Left ventricle myocardium inferior (tissue), 1 donor: ENCODE measurements around the gene KIF16B. TPM values are rescaled to one million over a fixed set of nuclear protein-coding genes. Genes with fewer than 3 reads are reported as not detected.

Experiments used
- DNase-seq: peaks from one replicate; pipeline ENCODE4 v3.0.0-alpha.2; 2020
- H3K27ac ChIP-seq: fragments of 200-600 bp; replicated peaks from 2 replicates; pipeline ENCODE4 v1.8.0; 2021
- H3K27me3 ChIP-seq: fragments of 200-600 bp; 2 replicates; pipeline ENCODE4 v1.8.0; 2021; ENCODE audit warnings: low read depth
- H3K36me3 ChIP-seq: fragments of 200-600 bp; 2 replicates; pipeline ENCODE4 v1.8.0; 2021
- H3K4me1 ChIP-seq: fragments of 200-600 bp; 2 replicates; pipeline ENCODE4 v1.8.0; 2021
- H3K4me3 ChIP-seq: fragments of 200-600 bp; 2 replicates; pipeline ENCODE4 v1.8.0; 2021; ENCODE audit warnings: mild to moderate bottlenecking, moderate library complexity
- H3K9me3 ChIP-seq: fragments of 200-600 bp; replicated peaks from 2 replicates; pipeline ENCODE4 v1.8.0; 2021
- intact Hi-C: fragments of 100-400 bp; cut with micrococcal nuclease; formaldehyde crosslinking; loops from one replicate; pipeline ENCODE4 v1.11.0; 2022
- total RNA-seq: library from RNA; stranded (reverse); fragmentation: NEBNext Ultra II Directional; extraction: Animal tissue kit (Norgen Biotek cat#: 25700); gene quantifications from one replicate; pipeline ENCODE4 v1.2.1, GENCODE V29; 2021
- TF ChIP-seq, protein P1 (sequence below): fragments of 200-600 bp; IDR thresholded peaks from 2 replicates; pipeline ENCODE4 v1.8.0; 2021; ENCODE audit warnings: antibody characterized with exemption, mild to moderate bottlenecking, borderline replicate concordance
- donor health status: DM: no; HTN: yes; CAD: no; lungs with severe emphysema.

The KIF16B gene
- total RNA-seq, 1 donor from 2014 or later = 16.4 TPM

DNA sequence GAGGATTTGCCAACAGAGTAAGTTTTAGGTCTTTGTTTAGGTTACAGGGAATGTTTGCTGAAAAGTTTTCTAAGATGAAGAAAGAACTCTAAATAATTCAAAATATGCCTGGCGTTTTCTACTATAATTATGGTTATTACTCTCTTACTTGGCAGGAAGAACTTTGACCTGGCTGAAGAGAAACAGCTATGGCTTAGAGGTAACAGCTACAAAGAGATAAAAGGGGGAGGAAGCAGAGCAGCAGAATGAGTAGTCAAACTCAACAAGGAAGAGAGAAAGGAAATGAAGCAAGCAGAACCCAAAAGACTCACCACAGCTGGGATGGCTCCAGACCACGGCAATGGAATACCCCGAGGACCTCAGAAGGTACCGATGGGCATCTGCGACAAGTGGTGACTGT, 95.6 kb downstream of the KIF16B start:
- no peak for DNase-seq
- peaks cover 4% of the 10 kb centered on the region for H3K36me3 ChIP-seq
- H3K4me1 ChIP-seq = peaks cover 4% of the 10 kb centered on the region
- no peak overlapping the region for H3K27ac ChIP-seq
- H3K9me3 ChIP-seq = no peaks in the 10 kb centered on the region
- no peak overlapping the region for H3K4me3 ChIP-seq
- intact Hi-C loops = no loop called here
- H3K27me3 ChIP-seq = no peaks in the 10 kb centered on the region
- TF ChIP-seq, protein P1, sequence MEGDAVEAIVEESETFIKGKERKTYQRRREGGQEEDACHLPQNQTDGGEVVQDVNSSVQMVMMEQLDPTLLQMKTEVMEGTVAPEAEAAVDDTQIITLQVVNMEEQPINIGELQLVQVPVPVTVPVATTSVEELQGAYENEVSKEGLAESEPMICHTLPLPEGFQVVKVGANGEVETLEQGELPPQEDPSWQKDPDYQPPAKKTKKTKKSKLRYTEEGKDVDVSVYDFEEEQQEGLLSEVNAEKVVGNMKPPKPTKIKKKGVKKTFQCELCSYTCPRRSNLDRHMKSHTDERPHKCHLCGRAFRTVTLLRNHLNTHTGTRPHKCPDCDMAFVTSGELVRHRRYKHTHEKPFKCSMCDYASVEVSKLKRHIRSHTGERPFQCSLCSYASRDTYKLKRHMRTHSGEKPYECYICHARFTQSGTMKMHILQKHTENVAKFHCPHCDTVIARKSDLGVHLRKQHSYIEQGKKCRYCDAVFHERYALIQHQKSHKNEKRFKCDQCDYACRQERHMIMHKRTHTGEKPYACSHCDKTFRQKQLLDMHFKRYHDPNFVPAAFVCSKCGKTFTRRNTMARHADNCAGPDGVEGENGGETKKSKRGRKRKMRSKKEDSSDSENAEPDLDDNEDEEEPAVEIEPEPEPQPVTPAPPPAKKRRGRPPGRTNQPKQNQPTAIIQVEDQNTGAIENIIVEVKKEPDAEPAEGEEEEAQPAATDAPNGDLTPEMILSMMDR = no peak

DNA sequence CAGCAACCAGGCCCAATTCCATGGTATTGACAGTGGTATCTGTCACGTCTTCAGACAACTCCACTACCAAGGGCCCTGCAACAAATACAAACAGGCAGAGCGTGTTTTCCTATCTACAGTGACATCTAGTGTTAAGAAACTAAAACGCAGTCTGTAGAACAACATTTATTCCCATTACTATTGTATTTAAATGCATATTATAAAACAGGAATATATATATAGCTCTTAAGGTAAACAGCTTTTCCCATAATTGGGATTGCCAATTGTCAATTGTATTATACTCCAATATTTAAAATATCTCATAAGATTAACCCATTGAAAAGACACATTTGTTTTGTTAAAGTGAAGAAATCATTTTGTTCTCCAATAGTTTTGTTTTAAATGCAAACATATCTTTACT, 97.2 kb downstream of the KIF16B start:
- intact Hi-C loops = no loop called here
- no peak overlapping the region for H3K27ac ChIP-seq

DNA sequence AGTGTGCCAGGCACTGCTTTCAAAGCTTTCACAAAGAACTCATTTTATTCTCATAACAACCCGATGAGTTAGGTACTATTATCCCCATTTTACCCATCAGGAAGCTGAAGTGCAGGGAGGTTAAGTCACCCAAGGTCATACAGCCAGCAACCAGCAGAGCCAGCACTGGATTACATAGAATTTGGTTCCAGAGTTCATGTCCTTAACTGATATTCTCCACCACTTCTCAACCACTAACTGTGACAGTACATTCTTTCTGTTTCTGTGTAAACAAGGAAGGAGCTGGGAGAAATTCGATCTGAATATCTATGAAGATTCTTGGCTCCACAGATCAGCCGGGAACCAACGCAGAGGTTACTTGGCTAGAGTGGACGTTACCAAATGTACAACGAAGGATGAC, 98.0 kb downstream of the KIF16B start:
- Histone ChIP-seq H3K27me3 (no peaks in the 10 kb centered on the region), H3K4me3 (no peak overlapping the region), H3K27ac (no peak overlapping the region), H3K4me1 (peaks cover 4% of the 10 kb centered on the region), H3K36me3 (peaks cover 4% of the 10 kb centered on the region), H3K9me3 (no peaks in the 10 kb centered on the region)
- intact Hi-C loops = no loop called here
- TF ChIP-seq, protein P1 = no peak
- DNase-seq = no peak

More for the DNA sequence above, 97.2 kb downstream of the KIF16B start:
- no peak for DNase-seq
- TF ChIP-seq, protein P1 = peak; percentile 77
- H3K27me3 ChIP-seq = no peaks in the 10 kb centered on the region
- peaks cover 4% of the 10 kb centered on the region for H3K36me3 ChIP-seq
- H3K9me3 ChIP-seq = no peaks in the 10 kb centered on the region
- no peak overlapping the region for H3K4me3 ChIP-seq
- peaks cover 4% of the 10 kb centered on the region for H3K4me1 ChIP-seq

DNA sequence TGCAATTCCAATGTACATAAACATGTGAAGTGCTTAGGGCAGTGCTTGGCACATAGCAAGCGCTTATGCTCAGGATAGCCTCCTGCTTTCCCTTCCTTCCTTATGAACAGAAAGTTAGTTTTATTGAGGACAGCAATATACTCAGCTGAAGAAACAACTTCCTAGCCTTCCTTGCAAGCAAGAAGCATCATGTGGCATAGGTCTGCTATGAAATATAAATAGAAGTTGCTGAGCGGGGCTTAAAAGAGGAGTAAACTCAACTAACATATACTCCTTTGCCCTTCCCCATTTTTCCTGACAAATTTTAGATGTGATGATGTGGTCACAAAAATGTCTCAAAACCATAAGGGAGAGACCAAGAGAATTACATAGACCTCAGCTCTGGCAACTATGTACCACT, 98.9 kb downstream of the KIF16B start:
- intact Hi-C loops = no loop called here
- TF ChIP-seq, protein P1 = no peak
- H3K27me3 ChIP-seq = no peaks in the 10 kb centered on the region
- no peak overlapping the region for H3K27ac ChIP-seq
- peaks cover 4% of the 10 kb centered on the region for H3K4me1 ChIP-seq
- DNase-seq = no peak
- no peaks in the 10 kb centered on the region for H3K9me3 ChIP-seq
- H3K4me3 ChIP-seq = no peak overlapping the region
- H3K36me3 ChIP-seq = peaks cover 2% of the 10 kb centered on the region

DNA sequence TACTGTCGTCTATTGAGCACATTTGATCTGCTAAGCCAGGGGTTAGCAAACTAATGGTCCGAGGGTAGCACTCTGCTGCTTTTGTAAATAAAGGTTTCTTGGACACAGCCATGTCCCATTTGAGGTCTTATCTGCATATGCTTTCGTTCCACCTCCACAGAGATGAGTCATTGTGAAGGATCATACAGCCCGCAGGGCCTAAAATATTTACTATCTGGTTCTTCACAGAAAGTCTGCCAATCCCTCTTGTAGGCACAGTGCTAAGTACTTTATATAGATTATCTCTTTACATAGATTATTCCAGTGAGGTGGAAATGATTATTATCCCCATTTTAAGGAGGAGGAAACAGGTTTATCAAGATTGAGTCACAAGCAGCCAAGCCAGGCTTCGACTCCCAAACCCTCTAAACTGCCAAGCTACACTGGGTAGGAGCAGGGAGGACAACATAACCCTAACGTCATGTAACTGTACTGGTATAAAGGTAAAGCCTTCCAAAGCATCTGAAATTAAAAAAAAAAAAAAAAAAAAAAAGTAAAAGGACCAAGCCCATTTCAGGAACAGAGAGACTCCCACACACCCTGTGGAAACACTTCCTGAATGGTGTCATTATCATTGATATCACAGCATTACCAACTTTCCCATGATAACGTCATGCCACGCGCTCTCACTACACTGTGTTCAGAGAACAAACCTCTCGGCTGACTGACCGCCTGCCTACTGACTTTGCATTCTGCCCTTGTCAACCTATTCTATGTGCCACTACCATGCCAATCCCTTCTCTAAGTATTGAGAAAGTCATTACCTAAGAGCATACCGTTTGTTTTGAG, 101.0 kb downstream of the KIF16B start:
- peaks cover 4% of the 10 kb centered on the region for H3K4me1 ChIP-seq
- TF ChIP-seq, protein P1 = no peak
- no peak overlapping the region for H3K4me3 ChIP-seq
- H3K27ac ChIP-seq = no peak overlapping the region
- no peaks in the 10 kb centered on the region for H3K36me3 ChIP-seq
- intact Hi-C loops = no loop called here
- H3K27me3 ChIP-seq = no peaks in the 10 kb centered on the region
- no peaks in the 10 kb centered on the region for H3K9me3 ChIP-seq
- DNase-seq = no peak
